HepG2 (cell line): ENCODE data around the gene TMEM164. TPM values are rescaled to one million over a fixed set of nuclear protein-coding genes. Genes with fewer than 3 reads are reported as not detected.

Experiments used
- ATAC-seq: fragments of 200-7000 bp; cut with Tn5 transposase; 3 replicates; pipeline ENCODE4 v1.9.1; 2020; ENCODE audit warnings: mild to moderate bottlenecking, moderate library complexity
- BruUV-seq: library from RNA; stranded (reverse); fragments of 400-500 nt; replicated peaks from 2 replicates; lab custom pipeline; 2021; lab: Mats Ljungman, UMichigan
- CTCF ChIA-PET: fragments of 300-600 bp; formaldehyde crosslinking; extraction: SDS; loops from one replicate; lab custom pipeline; 2021; ENCODE audit warnings: low total read pairs, inconsistent platforms, low intra/inter-chr PET ratio; lab: Yijun Ruan, JAX
- POLR2A ChIA-PET: fragments of 350-600 bp; sonication (Branson Sonifier 250); formaldehyde crosslinking; loops from one replicate; lab custom pipeline; 2020; ENCODE audit warnings: antibody characterized with exemption, inconsistent platforms; lab: Yijun Ruan, JAX
- DNase-seq: peaks from one replicate; pipeline ENCODE4 v3.0.0-alpha.2; 2015; ENCODE audit warnings: low spot score
- FAIRE-seq: peaks from 3 replicates; lab custom pipeline; 2011; peaks lifted over from hg19 to GRCh38; lab: Jason Lieb, UNC
- H2AFZ ChIP-seq: one replicate; pipeline ENCODE4 v1.6.1; 2011; ENCODE audit warnings: low read length, inconsistent platforms
- H3K27ac ChIP-seq: fragments of 300-600 bp; 3 replicates; pipeline ENCODE4 v1.8.0; 2011; ENCODE audit warnings: mixed run types, mild to moderate bottlenecking, mixed read lengths, low read length, inconsistent platforms; ENCODE audit not compliant: insufficient read depth; ENCODE audit errors: extremely low read length
- H3K27me3 ChIP-seq, 2 experiments: fragments of 200-600 bp in 1 of 2; 2 replicates in 1 of 2; 3 replicates in 1 of 2; pipeline versions ENCODE4 v1.6.0 to v1.8.0; 2011; ENCODE audit warnings: low read length in 2 of 2, mild to moderate bottlenecking in 2 of 2, moderate library complexity in 2 of 2, inconsistent platforms in 1 of 2; ENCODE audit not compliant: insufficient read depth in 2 of 2, control insufficient read depth in 1 of 2
- H3K36me3 ChIP-seq, 2 experiments: fragments of 200-600 bp in 1 of 2; replicated peaks in 1 of 2; 2 replicates in 1 of 2; 3 replicates in 1 of 2; pipeline versions ENCODE4 v1.5.1 to v1.8.0; 2011; ENCODE audit warnings: low read length in 2 of 2, inconsistent platforms in 1 of 2; ENCODE audit not compliant: insufficient read depth in 2 of 2, control insufficient read depth in 1 of 2
- H3K4me1 ChIP-seq: 2 replicates; pipeline ENCODE4 v1.5.1; 2012; ENCODE audit warnings: low read length, inconsistent platforms; ENCODE audit not compliant: insufficient read depth
- H3K4me2 ChIP-seq: 2 replicates; pipeline ENCODE4 v1.6.0; 2011; ENCODE audit warnings: low read depth, low read length, inconsistent platforms
- H3K4me3 ChIP-seq, 3 experiments: fragments of 200-600 bp in 1 of 3; sonication (generic), shearing (Covaris generic) in 1 of 3; replicated peaks in 1 of 3; 2 replicates each; pipeline ENCODE4 v1.5.1; 2011 to 2016; ENCODE audit warnings: low read length in 3 of 3, inconsistent platforms in 2 of 3, low read depth in 2 of 3, mild to moderate bottlenecking in 2 of 3, control low read depth in 1 of 3, mixed read lengths in 1 of 3; ENCODE audit not compliant: insufficient read depth in 1 of 3
- H3K79me2 ChIP-seq: one replicate; pipeline ENCODE4 v1.6.1; 2011; ENCODE audit warnings: low read length, inconsistent platforms; ENCODE audit not compliant: insufficient read depth
- H3K9ac ChIP-seq: 2 replicates; pipeline ENCODE4 v1.6.0; 2011; ENCODE audit warnings: mild to moderate bottlenecking, low read depth, low read length, inconsistent platforms; ENCODE audit not compliant: insufficient read depth
- H3K9me3 ChIP-seq: 2 replicates; pipeline ENCODE4 v1.5.1; 2012; ENCODE audit warnings: mild to moderate bottlenecking, low read length
- H4K20me1 ChIP-seq: 2 replicates; pipeline ENCODE4 v1.6.0; 2011; ENCODE audit warnings: inconsistent platforms, mild to moderate bottlenecking, low read length, moderate library complexity; ENCODE audit not compliant: insufficient read depth
- BCL6 ChIP-seq: IDR thresholded peaks from 2 replicates; pipeline ENCODE4 v1.6.1; 2016; ENCODE audit warnings: missing genetic modification reagents, missing compliant biosample characterization
- CREBL2 ChIP-seq: sonication (generic); formaldehyde crosslinking; IDR thresholded peaks from 2 replicates; pipeline ENCODE4 v1.8.1; 2023; ENCODE audit warnings: missing genetic modification reagents, mild to moderate bottlenecking, borderline replicate concordance
- JUN ChIP-seq: sonication (generic); formaldehyde crosslinking; IDR thresholded peaks from 2 replicates; pipeline ENCODE4 v1.4.0; 2020; ENCODE audit warnings: mild to moderate bottlenecking, missing genetic modification reagents
- KLF13 ChIP-seq: sonication (generic); formaldehyde crosslinking; IDR thresholded peaks from 2 replicates; pipeline ENCODE4 v1.4.0; 2020; ENCODE audit warnings: mild to moderate bottlenecking, missing genetic modification reagents
- MXD3 ChIP-seq: IDR thresholded peaks from 2 replicates; pipeline ENCODE4 v1.6.1; 2016; ENCODE audit warnings: mild to moderate bottlenecking, missing biosample characterization, missing genetic modification reagents
- NCOA5 ChIP-seq: sonication (generic); formaldehyde crosslinking; IDR thresholded peaks from 2 replicates; pipeline ENCODE4 v1.4.0; 2020; ENCODE audit warnings: missing genetic modification reagents
- PLRG1 ChIP-seq: fragments of 450-650 bp; conservative IDR thresholded peaks from 2 replicates; pipeline ENCODE4 v1.6.1; 2016
- RBFOX2 ChIP-seq: fragments of 200-400 bp; formaldehyde crosslinking; IDR thresholded peaks from 2 replicates; pipeline ENCODE4 v1.6.1; 2017; ENCODE audit warnings: low read depth, mild to moderate bottlenecking, low read length
- SIX4 ChIP-seq: sonication (generic); formaldehyde crosslinking; IDR thresholded peaks from 2 replicates; pipeline ENCODE4 v1.4.0; 2020; ENCODE audit warnings: missing genetic modification reagents
- TBL1XR1 ChIP-seq: fragments of 150-350 bp; IDR thresholded peaks from 2 replicates; pipeline ENCODE4 v1.6.1; 2014; ENCODE audit warnings: borderline replicate concordance, low read length; ENCODE audit not compliant: partially characterized antibody
- ZFP36L1 ChIP-seq: sonication (generic); formaldehyde crosslinking; IDR thresholded peaks from 2 replicates; pipeline ENCODE4 v1.8.0; 2022; ENCODE audit warnings: mild to moderate bottlenecking, missing genetic modification reagents, moderate library complexity
- ZFX ChIP-seq: sonication (generic); formaldehyde crosslinking; IDR thresholded peaks from 2 replicates; pipeline ENCODE4 v1.4.0; 2020; ENCODE audit warnings: mild to moderate bottlenecking, low read depth, missing genetic modification reagents, moderate library complexity
- ZNF136 ChIP-seq: sonication (generic); formaldehyde crosslinking; IDR thresholded peaks from 2 replicates; pipeline ENCODE4 v1.8.1; 2022; ENCODE audit warnings: low read depth, mild to moderate bottlenecking, moderate library complexity, missing genetic modification reagents
- ZNF143 ChIP-seq: sonication (generic); formaldehyde crosslinking; IDR thresholded peaks from 2 replicates; pipeline ENCODE4 v1.4.0; 2020; ENCODE audit warnings: missing genetic modification reagents
- ZNF296 ChIP-seq: sonication (generic); formaldehyde crosslinking; conservative IDR thresholded peaks from 2 replicates; pipeline ENCODE4 v1.5.0; 2020; ENCODE audit warnings: mild to moderate bottlenecking, missing genetic modification reagents
- ZNF432 ChIP-seq: sonication (generic); formaldehyde crosslinking; IDR thresholded peaks from 2 replicates; pipeline ENCODE4 v1.5.0; 2020; ENCODE audit warnings: missing genetic modification reagents, mild to moderate bottlenecking, borderline replicate concordance
- ZNF709 ChIP-seq: sonication (generic); formaldehyde crosslinking; IDR thresholded peaks from 2 replicates; pipeline ENCODE4 v1.5.0; 2020; ENCODE audit warnings: mild to moderate bottlenecking, missing genetic modification reagents
- whole genome bisulfite sequencing: methylation state at CpG from one replicate; pipeline ENCODE4 v1.1.6; 2017; ENCODE audit warnings: low lambda C conversion rate; 5-methylcytosine and 5-hydroxymethylcytosine counted together
- in situ Hi-C: cut with HindIII; loops from 2 replicates; pipeline ENCODE4 v1.10.0; 2017; ENCODE audit warnings: low pct_unique_long_range_greater_than_20kb; ENCODE audit not compliant: extremely low pct_ligation_motif_present
- intact Hi-C: fragments of 100-400 bp; cut with micrococcal nuclease; formaldehyde crosslinking; loops from one replicate; pipeline ENCODE4 v1.10.0; 2022; ENCODE audit not compliant: unreplicated experiment
- polyA plus RNA-seq, 8 experiments: library from polyadenylated mRNA; depleted of rRNA in 3 of 8; stranded (reverse) in 7 of 8; unstranded in 1 of 8; fragments of >200 nt; fragmentation: Illumina TruSeq in 4 of 8; extraction: Trizol in 4 of 8; gene quantifications; 2 replicates each; pipeline versions ENCODE4 v1.2.1 to v1.2.3, GENCODE V29; 2011 to 2016; ENCODE audit warnings: low read depth in 4 of 8, missing spikeins in 1 of 8, mixed read lengths in 1 of 8; ENCODE audit not compliant: insufficient read depth in 1 of 8
- total RNA-seq, 5 experiments: library from RNA; depleted of rRNA; stranded (reverse); fragments of >200 nt; fragmentation: Illumina TruSeq; extraction: Trizol; gene quantifications; 2 replicates each; pipeline ENCODE4 v1.2.3, GENCODE V29; 2016; ENCODE audit warnings: low read depth in 1 of 5
- TF ChIP-seq, protein P1 (sequence below): sonication (generic); formaldehyde crosslinking; IDR thresholded peaks from 2 replicates; pipeline ENCODE4 v1.9.0; 2022; ENCODE audit warnings: low read depth, missing genetic modification reagents
- TF ChIP-seq, protein P2 (sequence below): sonication (generic); formaldehyde crosslinking; IDR thresholded peaks from 2 replicates; pipeline ENCODE4 v1.5.1; 2020; ENCODE audit warnings: missing genetic modification reagents, mild to moderate bottlenecking, borderline replicate concordance

The TMEM164 gene
- total and polyA plus RNA-seq, 2 of the 13 experiments (the other 11 are each of a cell fraction or from before 2014, with no cell fraction given): 5.8 to 13.2 TPM

DNA sequence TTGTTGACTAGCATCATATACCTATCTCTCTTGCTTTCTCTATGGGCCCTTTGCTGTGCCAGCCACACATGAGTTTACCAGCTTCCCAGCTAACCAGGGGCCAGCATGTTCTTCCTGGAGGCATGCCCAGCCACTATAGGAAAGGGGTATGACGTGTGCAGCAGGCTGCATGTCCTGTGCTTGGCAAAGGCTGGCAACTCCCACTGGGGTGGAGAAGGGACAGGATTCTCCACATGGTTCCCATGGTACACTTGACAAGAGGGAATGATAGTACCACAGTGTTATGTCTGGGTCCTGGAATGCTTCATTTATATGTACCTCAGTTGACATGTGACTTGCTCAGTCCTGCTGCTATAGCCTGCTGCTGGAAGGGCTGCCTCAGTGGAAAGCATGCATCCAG is 78.8 kb downstream of the TMEM164 start (continued):
- no peak for TF ChIP-seq RBFOX2
- no peak for TF ChIP-seq MXD3 (CRISPR knock-in tag)
- no peak for TF ChIP-seq ZNF136 (CRISPR knock-in tag)
- TF ChIP-seq ZNF709 (CRISPR knock-in tag): no peak
- TF ChIP-seq TBL1XR1: no peak

- Histone ChIP-seq H3K4me3 (no peak overlapping the region), H3K9ac (no peak overlapping the region), H3K36me3 (no peaks in the 10 kb centered on the region), H2AFZ (no peak overlapping the region), H4K20me1 (no peaks in the 10 kb centered on the region), H3K4me2 (no peak overlapping the region), H3K27me3 (no peaks in the 10 kb centered on the region), H3K4me1 (peaks cover 17% of the 10 kb centered on the region), H3K79me2 (no peaks in the 10 kb centered on the region), H3K9me3 (no peaks in the 10 kb centered on the region), H3K27ac (no peak overlapping the region)
- no peak for ATAC-seq
- ChIA-PET POLR2A (no interaction called here), CTCF (no interaction called here)
- in situ Hi-C loops (no loop called here), intact Hi-C loops (no loop called here)
- no peak for FAIRE-seq
- BruUV-seq: no TSS peak
- TF ChIP-seq JUN (CRISPR knock-in tag): no peak
- no peak for TF ChIP-seq ZNF432 (CRISPR knock-in tag)
- TF ChIP-seq ZNF143: no peak
- no peak for TF ChIP-seq NCOA5
- TF ChIP-seq SIX4 (CRISPR knock-in tag): no peak
- TF ChIP-seq, protein P1, sequence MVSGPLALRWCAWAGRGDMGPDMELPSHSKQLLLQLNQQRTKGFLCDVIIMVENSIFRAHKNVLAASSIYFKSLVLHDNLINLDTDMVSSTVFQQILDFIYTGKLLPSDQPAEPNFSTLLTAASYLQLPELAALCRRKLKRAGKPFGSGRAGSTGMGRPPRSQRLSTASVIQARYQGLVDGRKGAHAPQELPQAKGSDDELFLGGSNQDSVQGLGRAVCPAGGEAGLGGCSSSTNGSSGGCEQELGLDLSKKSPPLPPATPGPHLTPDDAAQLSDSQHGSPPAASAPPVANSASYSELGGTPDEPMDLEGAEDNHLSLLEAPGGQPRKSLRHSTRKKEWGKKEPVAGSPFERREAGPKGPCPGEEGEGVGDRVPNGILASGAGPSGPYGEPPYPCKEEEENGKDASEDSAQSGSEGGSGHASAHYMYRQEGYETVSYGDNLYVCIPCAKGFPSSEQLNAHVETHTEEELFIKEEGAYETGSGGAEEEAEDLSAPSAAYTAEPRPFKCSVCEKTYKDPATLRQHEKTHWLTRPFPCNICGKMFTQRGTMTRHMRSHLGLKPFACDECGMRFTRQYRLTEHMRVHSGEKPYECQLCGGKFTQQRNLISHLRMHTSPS: no peak
- no peak for TF ChIP-seq ZNF296
- no peak for TF ChIP-seq ZFX (CRISPR knock-in tag)
- no peak for TF ChIP-seq ZFP36L1 (CRISPR knock-in tag)
- no peak for TF ChIP-seq KLF13 (CRISPR knock-in tag)
- no peak for TF ChIP-seq BCL6
- TF ChIP-seq PLRG1: no peak
- TF ChIP-seq, protein P2, sequence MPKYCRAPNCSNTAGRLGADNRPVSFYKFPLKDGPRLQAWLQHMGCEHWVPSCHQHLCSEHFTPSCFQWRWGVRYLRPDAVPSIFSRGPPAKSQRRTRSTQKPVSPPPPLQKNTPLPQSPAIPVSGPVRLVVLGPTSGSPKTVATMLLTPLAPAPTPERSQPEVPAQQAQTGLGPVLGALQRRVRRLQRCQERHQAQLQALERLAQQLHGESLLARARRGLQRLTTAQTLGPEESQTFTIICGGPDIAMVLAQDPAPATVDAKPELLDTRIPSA (CRISPR knock-in tag): no peak
- TF ChIP-seq CREBL2 (CRISPR knock-in tag): no peak
- DNase-seq: no peak
- 71% methylated on average over 3 of the region's 4 CpGs for WGBS
Measured at GRCh38 chrX:110082161-110082560, 79.2 kb downstream of the TMEM164 start.
